ENCODE measurements around the gene HIPK2. TPM values are rescaled to one million over a fixed set of nuclear protein-coding genes. Genes with fewer than 3 reads are reported as not detected.

Gene HIPK2
- total RNA-seq, 2 donors from 2014 or later, result 95.1 to 125 TPM

- no peak overlapping the region for H3K27ac Mint-ChIP-seq
These were observed 129.4 kb downstream of the HIPK2 start for GRCh38 chr7:139648391-139648861.

GRCh38 chr7:139647814-139648390, 129.9 kb downstream of the HIPK2 start:
- 20 to 40% methylated on average over 1 to 2 of the region's 2 CpGs for WGBS, 2 experiments (ENCODE audit: insufficient coverage in 1 of 2, insufficient read length in 1 of 2)
- TF ChIP-seq, protein P1, sequence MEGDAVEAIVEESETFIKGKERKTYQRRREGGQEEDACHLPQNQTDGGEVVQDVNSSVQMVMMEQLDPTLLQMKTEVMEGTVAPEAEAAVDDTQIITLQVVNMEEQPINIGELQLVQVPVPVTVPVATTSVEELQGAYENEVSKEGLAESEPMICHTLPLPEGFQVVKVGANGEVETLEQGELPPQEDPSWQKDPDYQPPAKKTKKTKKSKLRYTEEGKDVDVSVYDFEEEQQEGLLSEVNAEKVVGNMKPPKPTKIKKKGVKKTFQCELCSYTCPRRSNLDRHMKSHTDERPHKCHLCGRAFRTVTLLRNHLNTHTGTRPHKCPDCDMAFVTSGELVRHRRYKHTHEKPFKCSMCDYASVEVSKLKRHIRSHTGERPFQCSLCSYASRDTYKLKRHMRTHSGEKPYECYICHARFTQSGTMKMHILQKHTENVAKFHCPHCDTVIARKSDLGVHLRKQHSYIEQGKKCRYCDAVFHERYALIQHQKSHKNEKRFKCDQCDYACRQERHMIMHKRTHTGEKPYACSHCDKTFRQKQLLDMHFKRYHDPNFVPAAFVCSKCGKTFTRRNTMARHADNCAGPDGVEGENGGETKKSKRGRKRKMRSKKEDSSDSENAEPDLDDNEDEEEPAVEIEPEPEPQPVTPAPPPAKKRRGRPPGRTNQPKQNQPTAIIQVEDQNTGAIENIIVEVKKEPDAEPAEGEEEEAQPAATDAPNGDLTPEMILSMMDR (conservative IDR thresholded peaks at IDR 0.05), result no peak
- Histone ChIP-seq H3K9ac (ENCODE audit: extremely low read depth, low read length, poor library complexity, severe bottlenecking) (no peak overlapping the region), H3K9me3 (ENCODE audit: control insufficient read depth, low read length) (no peaks in the 10 kb centered on the region), H3K4me1 (ENCODE audit: control insufficient read depth, insufficient read depth, low read length) (peaks cover 24% of the 10 kb centered on the region), H3K27ac (ENCODE audit: low read depth, low read length) (no peak overlapping the region), H3K4me3 (ENCODE audit: low read length) (no peak overlapping the region), H3K36me3 (ENCODE audit: control insufficient read depth, insufficient read depth, low read length) (peaks cover 21% of the 10 kb centered on the region), H3K27me3 (ENCODE audit: control insufficient read depth, insufficient read depth, low read length, poor library complexity, severe bottlenecking) (no peaks in the 10 kb centered on the region)
- H3K36me3 Mint-ChIP-seq (ENCODE audit: low read depth), result peaks cover 23% of the 10 kb centered on the region
- H3K27ac Mint-ChIP-seq, result no peak overlapping the region
- no peak overlapping the region for H3K4me3 Mint-ChIP-seq
- no peaks in the 10 kb centered on the region for H3K9me3 Mint-ChIP-seq
- H3K4me1 Mint-ChIP-seq, result peaks cover 45% of the 10 kb centered on the region
- H3K27me3 Mint-ChIP-seq (ENCODE audit: insufficient read depth), result peaks cover 9% of the 10 kb centered on the region
- DNase-seq, result no peak

More at GRCh38 chr7:139648391-139648861, 129.4 kb downstream of the HIPK2 start:
- peaks cover 24% of the 10 kb centered on the region for H3K4me1 ChIP-seq (ENCODE audit: control insufficient read depth, insufficient read depth, low read length)
- H3K9me3 ChIP-seq (ENCODE audit: control insufficient read depth, low read length), result no peaks in the 10 kb centered on the region
- peaks cover 16% of the 10 kb centered on the region for H3K36me3 ChIP-seq (ENCODE audit: control insufficient read depth, insufficient read depth, low read length)
- no peak overlapping the region for H3K4me3 ChIP-seq (ENCODE audit: low read length)
- DNase-seq, result no peak
- H3K4me3 Mint-ChIP-seq, result no peak overlapping the region
- no peak overlapping the region for H3K9ac ChIP-seq (ENCODE audit: extremely low read depth, low read length, poor library complexity, severe bottlenecking)
- peaks cover 23% of the 10 kb centered on the region for H3K36me3 Mint-ChIP-seq (ENCODE audit: low read depth)
- TF ChIP-seq, protein P1 (conservative IDR thresholded peaks at IDR 0.05), result no peak
- WGBS, 2 experiments (ENCODE audit: insufficient coverage in 1 of 2, insufficient read length in 1 of 2), result 52 to 63% methylated on average over 11 to 17 of the region's 20 CpGs
- H3K27me3 Mint-ChIP-seq (ENCODE audit: insufficient read depth), result peaks cover 9% of the 10 kb centered on the region
- H3K4me1 Mint-ChIP-seq, result peaks cover 45% of the 10 kb centered on the region
- no peaks in the 10 kb centered on the region for H3K27me3 ChIP-seq (ENCODE audit: control insufficient read depth, insufficient read depth, low read length, poor library complexity, severe bottlenecking)
- H3K9me3 Mint-ChIP-seq, result no peaks in the 10 kb centered on the region
- H3K27ac ChIP-seq (ENCODE audit: low read depth, low read length), result no peak overlapping the region

DNA sequence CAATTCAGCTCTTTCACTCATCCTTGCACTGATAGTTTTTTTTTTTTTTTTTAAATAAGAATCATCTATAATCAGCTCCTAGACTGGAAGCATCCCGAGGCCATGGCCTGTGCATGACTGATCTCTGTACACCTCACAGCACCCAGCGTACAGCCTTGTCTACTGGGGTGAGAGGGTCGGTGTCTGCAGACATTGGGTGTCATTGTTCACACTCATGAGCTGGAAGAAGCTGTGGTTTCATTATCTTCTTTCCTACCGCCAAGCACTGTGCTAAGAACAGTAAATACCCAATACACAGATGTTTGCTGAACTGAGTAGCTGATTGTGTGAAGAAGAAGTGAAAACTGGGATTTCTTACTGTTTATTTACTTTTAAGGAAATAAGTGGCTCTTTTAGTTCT, 130.7 kb downstream of the HIPK2 start:
- Mint-ChIP-seq H3K4me3 (no peak overlapping the region), H3K27me3 (ENCODE audit: insufficient read depth) (peaks cover 9% of the 10 kb centered on the region), H3K36me3 (ENCODE audit: low read depth) (peaks cover 22% of the 10 kb centered on the region), H3K4me1 (peaks cover 38% of the 10 kb centered on the region), H3K27ac (no peak overlapping the region), H3K9me3 (no peaks in the 10 kb centered on the region)
- peaks cover 29% of the 10 kb centered on the region for H3K36me3 ChIP-seq (ENCODE audit: control insufficient read depth, insufficient read depth, low read length)
- H3K9me3 ChIP-seq (ENCODE audit: control insufficient read depth, low read length), result no peaks in the 10 kb centered on the region
- TF ChIP-seq, protein P1 (conservative IDR thresholded peaks at IDR 0.05), result no peak
- H3K4me1 ChIP-seq (ENCODE audit: control insufficient read depth, insufficient read depth, low read length), result peaks cover 18% of the 10 kb centered on the region
- DNase-seq, result no peak
- 83 to 87% methylated on average over 2 to 4 of the region's 4 CpGs for WGBS, 2 experiments (ENCODE audit: insufficient coverage in 1 of 2, insufficient read length in 1 of 2)
- no peaks in the 10 kb centered on the region for H3K27me3 ChIP-seq (ENCODE audit: control insufficient read depth, insufficient read depth, low read length, poor library complexity, severe bottlenecking)
- no peak overlapping the region for H3K27ac ChIP-seq (ENCODE audit: low read depth, low read length)
- H3K4me3 ChIP-seq (ENCODE audit: low read length), result no peak overlapping the region
- H3K9ac ChIP-seq (ENCODE audit: extremely low read depth, low read length, poor library complexity, severe bottlenecking), result no peak overlapping the region
